GM19463 (cell line): Measurements from ENCODE around the gene C3.
"Not testable (repeated sequence)": the region's sequence is repeated elsewhere in the genome, so short reads cannot be mapped to it uniquely, and the experiment has no call there.

Experiments used
- ATAC-seq: cut with Tn5 transposase; IDR thresholded peaks from one replicate; pipeline ENCODE4 v1.9.1; 2021; ENCODE audit warnings: mild to moderate bottlenecking, moderate library complexity; ENCODE audit not compliant: unreplicated experiment

C3 gene

GRCh38 chr19:6693056-6693471 is 27.4 kb downstream of the C3 start:
- no peak for ATAC-seq

- ATAC-seq: no peak
Measured at GRCh38 chr19:6692027-6692426, 28.4 kb downstream of the C3 start.

DNA sequence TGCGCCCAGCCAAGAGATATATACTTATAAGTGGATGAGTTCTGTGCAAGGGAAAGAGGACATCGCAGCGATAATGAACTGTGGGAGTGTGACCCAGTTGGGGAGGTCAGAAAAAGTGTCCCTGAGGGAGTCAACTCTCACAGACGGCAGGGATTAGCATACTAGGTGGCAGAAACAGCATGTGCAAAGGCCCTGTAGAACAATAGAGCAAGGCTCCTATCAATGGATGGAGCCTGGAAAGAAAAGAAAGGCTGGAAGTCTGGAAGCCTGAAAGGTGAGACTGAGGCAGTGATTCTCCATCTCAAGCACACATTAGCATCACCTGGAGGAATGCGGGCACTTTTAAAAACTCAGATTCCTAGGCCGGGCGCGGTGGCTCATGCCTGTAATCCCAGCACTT is 29.1 kb downstream of the C3 start:
- ATAC-seq: no peak

GRCh38 chr19:6690160-6690885 is 30.1 kb downstream of the C3 start:
- ATAC-seq: no peak

DNA sequence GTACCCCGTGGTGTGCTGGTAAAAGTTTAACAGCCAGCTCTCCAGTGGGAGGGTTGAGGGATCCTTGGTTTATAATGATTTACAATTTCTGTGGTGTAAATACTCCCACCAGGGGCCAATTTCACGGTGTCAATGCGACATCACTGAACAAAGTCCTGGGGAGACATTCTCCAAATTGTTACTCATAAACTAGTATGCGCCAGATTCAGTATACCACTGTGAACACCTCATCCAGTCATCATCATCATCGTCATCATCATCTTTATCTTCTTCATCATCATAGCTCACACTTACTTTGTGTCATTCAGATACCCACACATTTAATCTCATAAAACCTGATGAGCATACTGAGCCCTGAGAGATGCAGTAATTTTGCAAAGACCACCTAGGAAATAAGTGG is 33.3 kb downstream of the C3 start:
- ATAC-seq: no peak

DNA sequence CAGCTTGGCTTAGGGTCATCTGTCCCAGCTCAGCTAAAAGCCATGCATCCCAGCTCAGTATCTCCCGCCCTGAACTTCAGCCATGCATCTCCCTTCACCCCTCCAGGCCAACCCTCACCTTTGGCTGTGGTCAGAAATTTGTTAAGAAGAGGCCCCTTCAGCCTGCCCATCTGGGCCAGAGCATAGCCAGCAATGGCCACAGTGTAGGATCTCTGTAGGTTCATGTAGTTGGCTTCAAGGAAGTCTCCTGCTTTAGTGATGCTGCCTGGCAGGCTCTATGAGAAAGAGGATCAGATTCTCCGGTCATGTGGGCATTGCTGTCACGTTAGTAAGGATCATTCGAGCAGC is 33.8 kb downstream of the C3 start:
- ATAC-seq: no peak

- no peak for ATAC-seq
Measured at GRCh38 chr19:6685962-6686627, 34.4 kb downstream of the C3 start.

DNA sequence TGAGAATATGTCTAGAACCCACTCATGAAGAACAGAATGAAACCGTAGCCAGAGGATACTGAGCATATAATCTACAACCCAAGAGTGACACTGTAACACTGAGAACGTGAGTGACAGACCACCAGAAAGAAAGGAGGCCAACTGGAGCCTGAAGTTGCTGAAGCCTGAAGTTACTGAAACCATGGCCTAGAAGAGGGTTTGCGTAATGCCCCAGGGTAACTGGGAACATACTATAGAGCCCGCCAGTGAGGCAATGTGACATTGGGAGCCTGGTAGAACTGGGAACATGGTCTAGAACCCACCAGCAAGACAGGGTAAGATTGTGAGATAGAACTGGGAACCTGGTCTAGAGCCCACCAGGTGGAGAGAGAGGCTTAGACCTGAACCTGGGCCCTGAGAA is 35.0 kb downstream of the C3 start:
- no peak for ATAC-seq

GRCh38 chr19:6683971-6684370 is 36.5 kb downstream of the C3 start:
- no peak for ATAC-seq

DNA sequence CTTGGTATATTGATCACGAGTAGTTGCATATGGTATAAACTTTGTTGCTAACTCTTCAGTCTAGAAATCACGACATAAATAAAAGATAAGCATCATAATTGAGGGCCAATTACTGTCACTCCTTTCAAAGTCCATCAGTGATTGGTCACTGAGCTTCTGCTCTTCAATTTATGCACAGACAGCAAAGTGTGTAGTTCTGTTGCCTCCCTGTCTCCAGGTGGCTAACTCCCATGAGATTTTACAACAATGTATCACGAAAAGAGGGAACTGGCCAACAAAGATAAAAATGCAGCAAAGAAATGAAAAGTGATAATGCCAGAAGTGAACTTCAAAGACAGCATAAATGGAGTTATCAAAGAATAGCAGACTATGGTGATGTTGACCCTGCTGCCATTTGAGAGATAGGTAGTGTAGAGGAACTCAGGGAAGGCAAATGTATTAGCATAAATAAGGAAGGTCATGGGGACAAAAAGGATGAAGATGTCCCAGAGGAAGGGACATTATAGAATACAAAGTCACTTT is 37.8 kb downstream of the C3 start:
- ATAC-seq: no peak

GRCh38 chr19:6680141-6680540 is 40.3 kb downstream of the C3 start:
- no peak for ATAC-seq

GRCh38 chr19:6679139-6679538 is 41.3 kb downstream of the C3 start:
- ATAC-seq: no peak

DNA sequence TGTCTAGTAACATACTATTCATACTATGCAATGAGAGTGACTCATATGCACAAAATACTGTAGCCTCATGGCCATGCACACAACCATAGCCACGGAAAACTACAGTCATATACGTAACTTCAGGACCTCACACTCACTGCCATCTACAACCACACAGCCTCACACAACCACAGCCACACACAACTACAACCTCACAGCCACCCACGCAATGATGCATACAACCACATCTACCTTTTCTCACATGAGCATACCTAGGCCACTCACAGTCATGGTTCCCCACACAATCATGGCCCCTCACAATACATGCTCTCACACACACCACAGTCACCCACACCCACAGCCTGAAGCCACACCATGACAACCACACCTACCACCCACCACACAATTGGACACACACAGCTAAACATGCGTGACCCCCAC is 41.8 kb downstream of the C3 start:
- no peak for ATAC-seq

- no peak for ATAC-seq
Measured at GRCh38 chr19:6677883-6678689, 42.4 kb downstream of the C3 start.

DNA sequence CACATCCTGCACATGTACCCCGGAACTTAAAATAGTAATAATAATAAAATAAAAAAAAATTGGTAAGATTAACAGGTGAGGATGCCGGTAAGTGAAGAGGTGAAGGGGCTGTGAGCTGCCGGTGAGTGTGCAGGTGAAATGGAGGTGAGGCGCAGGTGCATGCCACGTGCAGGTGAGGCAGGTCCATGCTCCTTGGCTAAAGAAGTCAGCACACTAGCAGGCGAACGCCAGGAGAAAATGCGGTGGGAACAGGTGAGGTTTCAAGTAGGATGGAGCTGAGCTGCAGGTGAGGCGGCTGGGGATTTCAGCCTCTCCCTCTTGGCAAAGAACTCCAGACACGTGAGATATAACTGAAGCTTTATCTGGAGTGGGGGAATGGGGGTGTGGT is 43.0 kb downstream of the C3 start:
- no peak for ATAC-seq

GRCh38 chr19:6676288-6676687 is 44.2 kb downstream of the C3 start:
- no peak for ATAC-seq

- peak; percentile 62 for ATAC-seq
Measured at GRCh38 chr19:6674868-6675305, 45.6 kb downstream of the C3 start.

DNA sequence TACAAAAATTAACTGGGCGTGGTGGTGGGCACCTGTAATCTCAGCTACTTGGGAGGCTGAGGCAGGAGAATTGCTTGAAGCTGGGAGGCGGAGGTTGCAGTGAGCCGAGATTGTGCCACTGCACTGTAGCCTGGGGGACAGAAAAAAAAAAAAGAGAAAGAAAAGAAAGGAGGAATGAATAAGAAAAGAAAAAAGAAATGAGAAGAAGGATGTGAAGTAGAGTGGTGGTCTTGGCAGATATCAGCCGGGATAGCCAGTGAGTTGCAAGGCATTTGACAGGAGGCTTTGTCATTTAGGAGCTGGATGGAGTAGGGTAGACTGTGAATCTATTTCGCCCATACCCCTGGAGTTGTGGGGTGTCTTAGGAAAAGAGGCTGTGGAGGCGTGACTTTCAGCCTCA is 46.0 kb downstream of the C3 start:
- not testable (repeated sequence) for ATAC-seq

- no peak for ATAC-seq
Measured at GRCh38 chr19:6672693-6673290, 47.7 kb downstream of the C3 start.

DNA sequence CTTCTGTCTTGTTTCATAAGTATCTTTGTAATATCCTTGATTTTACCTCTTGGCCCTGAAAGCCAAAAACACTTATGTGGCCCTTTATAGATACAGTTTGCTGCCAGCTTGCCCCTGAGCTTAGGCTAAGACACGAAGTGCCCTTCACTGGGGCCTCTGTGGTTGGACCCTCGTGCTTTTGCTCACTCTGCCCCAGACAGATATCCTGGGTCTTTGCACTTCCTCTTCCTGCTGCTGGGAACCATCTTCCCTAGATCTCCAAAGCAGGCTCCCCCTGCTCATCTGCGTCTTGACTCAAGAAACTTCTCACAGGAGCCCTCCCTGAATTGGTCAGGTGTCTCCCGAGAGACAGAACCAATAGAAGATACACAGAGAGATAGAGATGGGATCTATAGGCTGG is 48.5 kb downstream of the C3 start:
- no peak for ATAC-seq

DNA sequence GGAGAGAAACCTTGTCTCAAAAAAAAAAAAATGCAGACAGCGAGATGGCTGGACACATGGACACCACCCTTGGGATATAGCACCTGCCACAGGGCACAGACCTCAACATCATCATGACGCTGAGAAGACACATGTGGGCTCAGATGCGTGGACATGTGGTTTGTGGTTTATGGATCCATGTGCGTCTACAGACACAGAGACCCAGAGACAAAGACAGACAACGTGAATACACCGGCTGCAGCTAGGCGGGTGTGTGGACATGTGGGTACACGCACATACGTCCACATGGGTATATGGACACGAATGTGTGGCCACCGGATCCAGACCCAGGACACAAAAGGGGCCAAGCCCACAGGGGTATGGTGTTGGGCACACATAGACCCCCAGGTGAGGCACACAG is 51.8 kb downstream of the C3 start:
- ATAC-seq: no peak
